C4-2B (cell line): ENCODE measurements around the gene PMFBP1.

Source experiments
- H3K27ac ChIP-seq: fragments of 450-650 bp; 2 replicates; pipeline ENCODE4 v1.5.1; 2017
- ZFX ChIP-seq: fragments of 450-650 bp; IDR thresholded peaks from 2 replicates; pipeline ENCODE4 v1.6.1; 2017
- TF ChIP-seq, protein P1 (sequence below): fragments of 450-650 bp; conservative IDR thresholded peaks from 2 replicates; pipeline ENCODE4 v1.5.1; 2017; ENCODE audit warnings: mild to moderate bottlenecking

The PMFBP1 gene

DNA sequence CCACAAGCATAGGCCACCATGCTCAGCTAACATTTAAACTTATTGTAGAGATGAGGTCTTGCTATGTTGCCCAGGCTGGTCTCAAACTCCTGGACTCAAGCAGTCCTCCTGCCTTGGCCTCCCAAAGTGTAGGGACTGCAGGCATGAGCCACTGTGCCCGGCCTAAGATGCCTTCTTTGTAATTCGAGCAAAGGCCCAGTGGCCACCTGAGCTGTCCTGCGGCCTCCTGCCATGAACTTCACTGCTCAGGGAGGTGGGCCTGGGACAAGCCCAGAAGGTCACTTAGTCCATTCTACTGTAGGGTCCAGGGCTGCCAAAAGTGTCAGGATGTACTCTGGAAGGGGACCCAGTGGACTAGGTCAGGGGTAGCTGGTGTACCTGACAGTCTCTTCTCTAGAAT, 47.8 kb downstream of the PMFBP1 start:
- TF ChIP-seq, protein P1, sequence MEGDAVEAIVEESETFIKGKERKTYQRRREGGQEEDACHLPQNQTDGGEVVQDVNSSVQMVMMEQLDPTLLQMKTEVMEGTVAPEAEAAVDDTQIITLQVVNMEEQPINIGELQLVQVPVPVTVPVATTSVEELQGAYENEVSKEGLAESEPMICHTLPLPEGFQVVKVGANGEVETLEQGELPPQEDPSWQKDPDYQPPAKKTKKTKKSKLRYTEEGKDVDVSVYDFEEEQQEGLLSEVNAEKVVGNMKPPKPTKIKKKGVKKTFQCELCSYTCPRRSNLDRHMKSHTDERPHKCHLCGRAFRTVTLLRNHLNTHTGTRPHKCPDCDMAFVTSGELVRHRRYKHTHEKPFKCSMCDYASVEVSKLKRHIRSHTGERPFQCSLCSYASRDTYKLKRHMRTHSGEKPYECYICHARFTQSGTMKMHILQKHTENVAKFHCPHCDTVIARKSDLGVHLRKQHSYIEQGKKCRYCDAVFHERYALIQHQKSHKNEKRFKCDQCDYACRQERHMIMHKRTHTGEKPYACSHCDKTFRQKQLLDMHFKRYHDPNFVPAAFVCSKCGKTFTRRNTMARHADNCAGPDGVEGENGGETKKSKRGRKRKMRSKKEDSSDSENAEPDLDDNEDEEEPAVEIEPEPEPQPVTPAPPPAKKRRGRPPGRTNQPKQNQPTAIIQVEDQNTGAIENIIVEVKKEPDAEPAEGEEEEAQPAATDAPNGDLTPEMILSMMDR = no peak
- TF ChIP-seq ZFX = no peak
- H3K27ac ChIP-seq = no peak overlapping the region

- no peak overlapping the region for H3K27ac ChIP-seq
- TF ChIP-seq ZFX = no peak
- TF ChIP-seq, protein P1 = no peak
Observed at GRCh38 chr16:72123426-72123825, 48.5 kb downstream of the PMFBP1 start.

DNA sequence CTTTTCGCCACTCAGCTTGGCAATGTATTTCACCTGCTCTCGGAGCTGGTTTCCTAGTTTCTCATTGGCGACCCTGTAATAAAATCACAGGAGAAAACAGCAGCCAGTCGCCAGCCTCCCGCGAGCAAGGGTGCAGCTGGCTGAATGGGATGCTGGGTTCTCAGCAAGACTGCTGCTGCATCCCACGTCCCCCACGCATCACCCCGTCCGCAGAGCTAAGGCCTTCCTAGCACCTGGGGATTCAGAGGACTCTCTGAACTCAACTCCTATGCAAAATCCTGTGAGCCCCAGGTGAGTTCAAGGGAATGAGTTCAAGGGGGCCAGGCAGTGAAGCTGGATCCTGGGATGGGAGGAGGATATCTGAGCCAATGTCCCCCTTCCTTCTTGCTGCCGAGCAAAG, 49.0 kb downstream of the PMFBP1 start:
- TF ChIP-seq, protein P1 = no peak
- TF ChIP-seq ZFX = no peak
- H3K27ac ChIP-seq = no peak overlapping the region

DNA sequence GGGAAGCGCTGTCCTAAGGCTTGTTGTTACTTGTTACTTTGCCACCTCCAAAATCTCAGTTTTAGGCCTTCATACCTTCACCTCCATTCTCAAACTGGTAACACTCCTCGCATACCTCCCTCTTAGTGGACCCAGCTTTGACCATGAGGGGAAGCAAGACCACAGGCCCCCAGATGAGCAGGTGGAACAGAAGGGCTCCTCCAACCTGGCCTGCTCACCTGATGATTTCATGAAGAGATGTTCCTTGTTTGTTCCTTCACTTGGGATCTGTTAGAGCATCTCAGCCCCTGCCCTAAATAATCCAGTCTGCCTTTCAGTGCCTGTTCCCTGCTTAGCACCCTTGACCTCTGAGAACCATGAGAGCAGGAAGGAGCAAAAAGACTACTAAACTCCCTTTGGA, 49.6 kb downstream of the PMFBP1 start:
- TF ChIP-seq, protein P1 = no peak
- no peak for TF ChIP-seq ZFX
- H3K27ac ChIP-seq = no peak overlapping the region

DNA sequence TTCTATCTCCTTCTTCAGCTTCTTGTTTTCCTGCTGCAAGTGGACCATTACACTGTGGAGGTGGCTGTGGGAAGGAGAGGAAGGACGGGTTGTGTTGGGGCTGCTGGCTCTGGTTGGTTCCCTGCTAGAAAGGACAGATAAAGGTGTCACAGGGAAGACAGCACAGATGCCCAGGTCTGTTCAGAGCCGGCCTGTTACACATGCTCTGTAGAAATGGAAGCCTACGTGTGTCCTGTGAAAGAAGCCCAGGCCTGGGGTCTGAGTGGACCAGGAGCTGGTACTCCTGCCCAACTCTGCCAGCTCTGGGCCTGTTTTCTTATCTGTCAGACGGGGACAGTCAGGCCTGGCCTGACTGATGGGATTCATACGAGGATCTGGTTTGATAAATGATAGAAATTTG, 51.9 kb downstream of the PMFBP1 start:
- TF ChIP-seq ZFX = no peak
- TF ChIP-seq, protein P1 = no peak
- no peak overlapping the region for H3K27ac ChIP-seq

DNA sequence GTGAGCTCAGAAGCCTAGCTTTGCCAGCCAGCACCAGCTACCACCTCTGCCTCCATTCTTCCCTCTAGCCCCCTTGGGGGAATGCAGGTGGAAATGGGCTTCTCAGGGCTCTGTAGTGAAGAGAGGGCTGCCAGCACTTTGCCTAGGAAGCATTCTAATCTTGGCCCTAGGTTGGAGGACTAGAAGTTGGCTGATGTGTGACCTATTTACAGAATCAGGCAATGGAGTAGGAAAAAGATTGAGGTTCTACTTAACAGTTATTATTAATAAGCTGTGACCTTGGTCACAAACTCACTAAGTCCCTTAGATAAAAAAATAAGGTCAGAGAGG, 58.4 kb downstream of the PMFBP1 start:
- TF ChIP-seq ZFX = no peak
- TF ChIP-seq, protein P1 = no peak
- no peak overlapping the region for H3K27ac ChIP-seq

- H3K27ac ChIP-seq = no peak overlapping the region
- TF ChIP-seq, protein P1 = no peak
- no peak for TF ChIP-seq ZFX
Observed at GRCh38 chr16:72112906-72113615, 58.9 kb downstream of the PMFBP1 start.
